ENCODE data around the gene C1orf174. TPM values are rescaled to one million over a fixed set of nuclear protein-coding genes. Genes with fewer than 3 reads are reported as not detected.

C1orf174 gene
- total and polyA plus RNA-seq, 5 donors, result 11.3 to 15.1 (median 11.7) TPM

DNA sequence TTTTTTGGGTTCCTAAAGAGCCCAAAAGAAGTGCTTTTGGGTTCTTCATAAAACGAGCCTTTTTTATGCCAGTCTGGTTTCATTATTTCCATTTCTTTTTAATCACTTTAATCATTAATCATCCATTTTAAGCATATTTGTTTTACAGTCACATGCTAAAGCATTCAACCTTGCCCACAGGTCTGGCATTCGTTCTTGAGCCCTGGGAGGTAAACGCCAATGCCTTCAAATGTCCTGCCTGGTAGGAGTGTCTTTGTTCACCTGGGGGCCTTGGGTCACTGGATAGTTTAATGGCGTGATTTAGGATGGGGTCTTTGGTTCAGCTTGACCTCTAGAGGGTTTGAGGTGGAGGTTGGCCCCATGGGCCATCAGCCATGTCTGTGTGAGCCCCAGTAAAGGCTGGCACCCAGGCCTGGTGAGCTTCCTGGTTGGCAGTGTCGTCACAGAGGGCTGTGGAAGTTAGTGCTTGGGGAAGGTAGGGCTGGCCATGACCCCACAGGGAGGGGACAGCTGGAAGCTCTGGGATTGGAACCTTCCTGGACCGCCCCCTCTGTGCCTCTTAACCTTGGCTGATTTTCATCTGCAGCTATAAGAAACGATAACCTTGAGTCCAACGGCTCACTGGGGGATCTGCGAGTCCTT lies 20.2 kb downstream of the C1orf174 start:
- ATAC-seq (no peak), DNase-seq (no peak)
- intact Hi-C loops (cut with DNase I), result no loop called here
- 84% methylated on average over 9 of the region's 9 CpGs for WGBS
- no peak overlapping the region for H3K4me3 ChIP-seq (ENCODE audit: low read length)
- H3K9me3 ChIP-seq (ENCODE audit: control insufficient read depth, low read length), result no peaks in the 10 kb centered on the region
- H3K27me3 ChIP-seq (ENCODE audit: control insufficient read depth, insufficient read depth), result no peaks in the 10 kb centered on the region
- H3K27ac ChIP-seq (ENCODE audit: low read length), result no peak overlapping the region
- no peaks in the 10 kb centered on the region for H3K4me1 ChIP-seq (ENCODE audit: control insufficient read depth, insufficient read depth, low read length)

GRCh38 chr1:3879099-3879498 lies 21.0 kb downstream of the C1orf174 start:
- ATAC-seq, result no peak
- H3K9me3 ChIP-seq (ENCODE audit: control insufficient read depth, low read length), result no peaks in the 10 kb centered on the region

GRCh38 chr1:3876716-3877115 lies 23.4 kb downstream of the C1orf174 start:
- ATAC-seq (peak; percentile 21 to 22), DNase-seq (no peak)
- Histone ChIP-seq H3K4me3 (ENCODE audit: low read length) (no peak overlapping the region), H3K27ac (ENCODE audit: low read length) (no peak overlapping the region), H3K4me1 (ENCODE audit: control insufficient read depth, insufficient read depth, low read length) (no peaks in the 10 kb centered on the region), H3K27me3 (ENCODE audit: control insufficient read depth, insufficient read depth) (no peaks in the 10 kb centered on the region), H3K9me3 (ENCODE audit: control insufficient read depth, low read length) (no peaks in the 10 kb centered on the region)
- intact Hi-C loops (cut with DNase I), result no loop called here
- WGBS, result 89% methylated on average over 16 of the region's 16 CpGs

More at GRCh38 chr1:3879099-3879498, 21.0 kb downstream of the C1orf174 start:
- H3K4me3 ChIP-seq (ENCODE audit: low read length), result no peak overlapping the region
- no peak overlapping the region for H3K27ac ChIP-seq (ENCODE audit: low read length)
- H3K27me3 ChIP-seq (ENCODE audit: control insufficient read depth, insufficient read depth), result no peaks in the 10 kb centered on the region
- no peaks in the 10 kb centered on the region for H3K4me1 ChIP-seq (ENCODE audit: control insufficient read depth, insufficient read depth, low read length)
- intact Hi-C loops (cut with DNase I), result no loop called here
- 96% methylated on average over 7 of the region's 7 CpGs for whole genome bisulfite sequencing
- no peak for DNase-seq

DNA sequence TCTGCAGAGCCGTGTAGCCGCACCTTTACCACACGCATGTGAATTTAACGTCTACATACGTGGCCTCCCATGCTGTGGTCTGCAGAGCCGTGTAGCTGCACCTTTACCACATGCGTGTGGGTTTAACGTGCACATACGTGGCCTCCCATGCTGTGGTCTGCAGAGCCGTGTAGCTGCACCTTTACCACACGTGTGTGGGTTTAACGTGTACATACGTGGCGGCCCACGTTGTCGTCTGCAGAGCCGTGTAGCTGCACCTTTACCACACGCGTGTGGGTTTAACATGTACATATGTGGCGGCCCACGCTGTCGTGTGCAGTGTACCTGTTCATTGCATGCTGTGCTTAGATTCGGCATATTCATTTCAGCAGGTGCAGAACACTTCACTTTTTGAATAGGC lies 25.3 kb downstream of the C1orf174 start:
- DNase-seq, result no peak
- no peak for ATAC-seq
- H3K27me3 ChIP-seq (ENCODE audit: control insufficient read depth, insufficient read depth), result no peaks in the 10 kb centered on the region

GRCh38 chr1:3872546-3872945 lies 27.5 kb downstream of the C1orf174 start:
- DNase-seq, result no peak
- intact Hi-C loops (cut with DNase I), result no loop called here
- Histone ChIP-seq H3K27ac (ENCODE audit: low read length) (no peak overlapping the region), H3K4me3 (ENCODE audit: low read length) (no peak overlapping the region), H3K4me1 (ENCODE audit: control insufficient read depth, insufficient read depth, low read length) (no peaks in the 10 kb centered on the region), H3K27me3 (ENCODE audit: control insufficient read depth, insufficient read depth) (no peaks in the 10 kb centered on the region), H3K9me3 (ENCODE audit: control insufficient read depth, low read length) (no peaks in the 10 kb centered on the region)
- WGBS, result 89% methylated on average over 8 of the region's 8 CpGs
- ATAC-seq, result no peak

More for the DNA sequence above, 25.3 kb downstream of the C1orf174 start:
- WGBS, result 93% methylated on average over 23 of the region's 23 CpGs
- no peaks in the 10 kb centered on the region for H3K9me3 ChIP-seq (ENCODE audit: control insufficient read depth, low read length)
- no peak overlapping the region for H3K27ac ChIP-seq (ENCODE audit: low read length)
- H3K4me1 ChIP-seq (ENCODE audit: control insufficient read depth, insufficient read depth, low read length), result no peaks in the 10 kb centered on the region
- intact Hi-C loops (cut with DNase I), result no loop called here
- no peak overlapping the region for H3K4me3 ChIP-seq (ENCODE audit: low read length)

GRCh38 chr1:3871451-3871805 lies 28.6 kb downstream of the C1orf174 start:
- Histone ChIP-seq H3K4me1 (ENCODE audit: control insufficient read depth, insufficient read depth, low read length) (no peaks in the 10 kb centered on the region), H3K4me3 (ENCODE audit: low read length) (no peak overlapping the region), H3K27ac (ENCODE audit: low read length) (no peak overlapping the region), H3K27me3 (ENCODE audit: control insufficient read depth, insufficient read depth) (no peaks in the 10 kb centered on the region), H3K9me3 (ENCODE audit: control insufficient read depth, low read length) (no peaks in the 10 kb centered on the region)
- DNase-seq (no peak), ATAC-seq (no peak)
- intact Hi-C loops (cut with DNase I), result no loop called here
- WGBS, result 97% methylated on average over 7 of the region's 7 CpGs

DNA sequence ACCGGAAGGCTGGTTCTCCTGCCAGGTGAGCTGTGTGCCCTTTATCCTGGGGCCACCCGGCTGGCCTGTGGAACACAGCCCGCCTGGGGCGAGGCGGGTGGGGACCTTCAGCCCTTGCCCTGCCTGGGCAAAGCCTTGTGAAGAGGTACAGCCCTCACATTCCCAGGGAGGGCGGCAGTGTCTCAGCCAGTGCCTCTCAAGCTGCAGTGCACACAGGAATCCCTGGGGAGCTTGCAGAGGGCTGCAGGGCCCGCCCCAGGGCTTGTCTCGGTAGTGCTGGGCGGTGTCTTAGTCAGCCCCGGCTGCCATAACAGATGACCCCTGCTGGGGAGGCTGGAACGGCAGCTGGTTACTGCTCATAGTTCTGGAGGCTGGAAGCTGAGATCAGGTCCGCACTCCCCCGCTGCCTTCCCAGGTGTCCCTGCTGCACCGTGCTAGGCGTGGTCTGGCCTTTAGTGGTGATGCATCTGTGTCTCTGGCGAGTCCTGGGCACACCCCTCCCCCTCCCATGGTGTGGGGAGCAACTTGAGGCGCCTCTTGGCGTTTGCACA lies 30.2 kb downstream of the C1orf174 start:
- intact Hi-C loops (cut with DNase I), result no loop called here
- Histone ChIP-seq H3K27ac (ENCODE audit: low read length) (no peak overlapping the region), H3K4me3 (ENCODE audit: low read length) (no peak overlapping the region), H3K9me3 (ENCODE audit: control insufficient read depth, low read length) (no peaks in the 10 kb centered on the region), H3K4me1 (ENCODE audit: control insufficient read depth, insufficient read depth, low read length) (no peaks in the 10 kb centered on the region), H3K27me3 (ENCODE audit: control insufficient read depth, insufficient read depth) (no peaks in the 10 kb centered on the region)
- ATAC-seq (peak in 1 of 2 donors; percentile 17), DNase-seq (no peak)
- 79% methylated on average over 18 of the region's 18 CpGs for WGBS

DNA sequence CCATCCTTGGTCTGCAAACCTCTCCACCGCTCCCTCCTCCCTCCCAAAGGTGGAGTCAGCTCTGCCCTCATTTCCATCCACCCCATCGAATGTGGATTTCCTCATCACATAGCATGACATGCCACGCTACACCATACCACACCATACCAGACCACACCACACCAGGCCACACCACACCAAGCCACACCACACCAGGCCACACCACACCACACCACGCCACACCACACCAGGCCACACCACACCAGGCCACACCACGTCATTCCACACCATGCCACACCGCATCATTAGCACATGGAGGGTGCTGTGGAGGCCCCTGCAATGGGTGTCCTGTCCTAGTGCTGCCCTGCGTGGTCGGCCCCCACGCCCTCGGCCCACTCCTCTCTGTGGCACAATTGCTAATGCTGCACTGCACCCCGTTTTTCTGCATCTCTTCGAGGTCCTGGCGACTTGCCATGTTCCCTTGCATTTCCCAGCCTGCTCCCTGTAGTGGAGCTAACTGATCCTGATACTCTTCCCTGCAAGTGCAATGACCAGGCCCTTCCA lies 31.5 kb downstream of the C1orf174 start:
- no peak overlapping the region for H3K4me3 ChIP-seq (ENCODE audit: low read length)
- WGBS, result 82% methylated on average over 13 of the region's 13 CpGs
- H3K27me3 ChIP-seq (ENCODE audit: control insufficient read depth, insufficient read depth), result no peaks in the 10 kb centered on the region
- no peaks in the 10 kb centered on the region for H3K9me3 ChIP-seq (ENCODE audit: control insufficient read depth, low read length)
- H3K27ac ChIP-seq (ENCODE audit: low read length), result no peak overlapping the region
- intact Hi-C loops (cut with DNase I), result no loop called here
- ATAC-seq, result peak; percentile 46 to 55
- DNase-seq, result no peak
- no peaks in the 10 kb centered on the region for H3K4me1 ChIP-seq (ENCODE audit: control insufficient read depth, insufficient read depth, low read length)

DNA sequence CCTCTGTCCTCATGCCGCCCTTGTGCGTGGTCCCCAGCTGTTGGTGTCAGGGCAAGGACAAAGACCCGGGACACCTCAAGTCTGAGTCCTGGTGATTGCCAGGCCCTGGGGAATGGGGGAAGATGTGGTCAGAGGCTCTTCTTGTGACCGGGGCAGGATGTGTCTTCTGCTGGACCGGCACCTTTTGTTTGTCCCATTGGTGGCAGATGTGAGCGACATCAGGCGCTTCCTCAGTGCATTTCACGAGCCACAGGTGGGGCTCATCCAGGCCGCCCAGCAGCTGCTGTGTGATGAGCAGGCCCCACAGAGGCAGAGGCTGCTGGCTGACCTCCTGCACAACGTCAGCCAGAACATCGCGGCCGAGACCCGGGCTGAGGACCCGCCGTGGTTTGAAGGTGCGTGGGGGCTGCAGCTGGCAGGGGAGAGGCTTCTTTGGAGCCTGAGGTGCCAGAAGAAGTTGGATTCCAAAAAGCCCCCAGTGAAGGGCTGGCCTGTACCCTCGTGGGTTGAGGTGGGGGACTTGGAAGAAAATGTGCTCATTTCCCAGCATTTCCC lies 34.4 kb downstream of the C1orf174 start:
- ATAC-seq, result no peak
- intact Hi-C loops (cut with DNase I), result no loop called here
- WGBS, result 78% methylated on average over 18 of the region's 18 CpGs
- Histone ChIP-seq H3K9me3 (ENCODE audit: control insufficient read depth, low read length) (no peaks in the 10 kb centered on the region), H3K4me3 (ENCODE audit: low read length) (no peak overlapping the region), H3K27me3 (ENCODE audit: control insufficient read depth, insufficient read depth) (no peaks in the 10 kb centered on the region), H3K4me1 (ENCODE audit: control insufficient read depth, insufficient read depth, low read length) (no peaks in the 10 kb centered on the region), H3K27ac (ENCODE audit: low read length) (no peak overlapping the region)
- DNase-seq, result no peak

DNA sequence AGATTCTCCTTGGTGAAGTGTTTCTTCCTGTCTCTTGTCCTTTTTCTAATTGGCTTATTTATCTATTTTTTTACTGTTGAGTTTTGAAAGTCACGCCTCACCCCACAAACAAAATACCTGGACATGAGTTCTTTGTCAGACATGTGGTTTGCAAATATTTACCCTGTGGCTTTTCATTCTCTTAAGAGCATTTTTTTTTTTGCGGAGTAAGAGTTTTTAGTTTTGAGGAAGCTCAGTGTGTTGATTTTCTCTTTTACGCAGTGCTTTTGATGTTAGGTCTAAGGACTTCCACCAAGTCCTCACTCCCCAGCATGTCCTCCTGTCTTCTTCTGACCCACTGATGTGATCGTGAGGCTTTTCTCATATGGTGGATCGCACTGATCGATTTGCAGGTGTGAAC lies 35.2 kb downstream of the C1orf174 start:
- Histone ChIP-seq H3K9me3 (ENCODE audit: control insufficient read depth, low read length) (no peaks in the 10 kb centered on the region), H3K27ac (ENCODE audit: low read length) (no peak overlapping the region), H3K4me1 (ENCODE audit: control insufficient read depth, insufficient read depth, low read length) (no peaks in the 10 kb centered on the region), H3K4me3 (ENCODE audit: low read length) (no peak overlapping the region), H3K27me3 (ENCODE audit: control insufficient read depth, insufficient read depth) (no peaks in the 10 kb centered on the region)
- ATAC-seq (no peak), DNase-seq (no peak)
- 96% methylated on average over 6 of the region's 6 CpGs for WGBS
- intact Hi-C loops (cut with DNase I), result no loop called here

DNA sequence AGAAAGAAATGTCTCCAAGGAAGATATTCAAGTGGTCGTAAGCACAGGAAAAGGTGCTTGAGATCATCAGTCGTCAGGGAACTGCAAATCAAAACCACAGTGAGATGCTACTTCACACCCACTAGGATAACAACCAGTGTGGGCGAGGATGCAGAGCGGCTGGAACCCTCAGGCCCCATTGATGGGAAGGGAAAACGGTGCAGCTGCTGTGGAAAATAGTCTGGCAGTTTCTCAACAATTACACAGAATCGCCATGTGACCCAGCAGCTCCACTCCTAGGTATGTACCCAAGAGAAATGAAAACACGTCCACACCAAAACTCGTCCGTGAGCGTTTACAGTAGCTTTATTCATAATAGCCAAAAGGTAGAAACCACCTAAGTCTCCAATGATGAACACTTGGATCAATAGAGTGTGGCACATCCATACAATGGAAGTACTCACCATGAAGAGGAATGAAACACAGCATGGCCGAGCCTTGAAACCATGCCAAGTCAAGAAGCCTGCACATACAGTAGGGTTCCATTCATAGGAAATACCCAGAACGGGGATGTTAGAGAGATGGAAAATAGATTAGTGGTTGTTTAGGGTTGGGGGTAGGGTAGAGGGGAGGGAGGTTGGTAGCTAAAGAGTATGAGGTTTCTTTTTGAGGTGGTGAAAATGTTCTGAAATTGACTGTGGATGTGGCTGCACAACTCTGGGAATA lies 36.7 kb downstream of the C1orf174 start:
- no peak overlapping the region for H3K4me3 ChIP-seq (ENCODE audit: low read length)
- no peak for ATAC-seq
- no peak for DNase-seq
- H3K9me3 ChIP-seq (ENCODE audit: control insufficient read depth, low read length), result no peaks in the 10 kb centered on the region
- H3K4me1 ChIP-seq (ENCODE audit: control insufficient read depth, insufficient read depth, low read length), result peaks cover 3% of the 10 kb centered on the region
- 82% methylated on average over 12 of the region's 12 CpGs for WGBS
- no peaks in the 10 kb centered on the region for H3K27me3 ChIP-seq (ENCODE audit: control insufficient read depth, insufficient read depth)
- H3K27ac ChIP-seq (ENCODE audit: low read length), result no peak overlapping the region
- intact Hi-C loops (cut with DNase I), result no loop called here
